Neural cell (in vitro differentiated cells): ENCODE data around the gene STK10. TPM values are rescaled to one million over a fixed set of nuclear protein-coding genes. Genes with fewer than 3 reads are reported as not detected.

ENCODE experiments used
- H2AFZ ChIP-seq: fragments of 200-600, 300-800 bp; sonication (generic), shearing (Covaris generic); 2 replicates; pipeline ENCODE4 v1.6.0; 2014; ENCODE audit warnings: low read depth, mild to moderate bottlenecking, antibody characterized with exemption, low read length, moderate library complexity
- H3F3A ChIP-seq: fragments of 200-600 bp; shearing (Covaris generic); 2 replicates; pipeline ENCODE4 v1.6.1; 2016; ENCODE audit warnings: mild to moderate bottlenecking, moderate library complexity, mixed read lengths, antibody characterized with exemption, low read length; ENCODE audit not compliant: insufficient read depth, poor library complexity, severe bottlenecking
- H3K27ac ChIP-seq: fragments of 200-600, 300-800 bp; sonication (generic), shearing (Covaris generic); 2 replicates; pipeline ENCODE4 v1.5.1; 2014; ENCODE audit warnings: mild to moderate bottlenecking, low read length, moderate library complexity
- H3K27me3 ChIP-seq: fragments of 300-800, 200-600 bp; sonication (generic), shearing (Covaris generic); 2 replicates; pipeline ENCODE4 v1.6.0; 2014; ENCODE audit warnings: mild to moderate bottlenecking, low read depth, low read length, moderate library complexity; ENCODE audit not compliant: insufficient read depth
- H3K36me3 ChIP-seq: fragments of 300-800, 200-600 bp; sonication (generic), shearing (Covaris generic); 2 replicates; pipeline ENCODE4 v1.5.1; 2014; ENCODE audit warnings: mild to moderate bottlenecking, antibody characterized with exemption, low read length, moderate library complexity; ENCODE audit not compliant: insufficient read depth
- H3K4me2 ChIP-seq: fragments of 300-800, 200-600 bp; sonication (generic), shearing (Covaris generic); 2 replicates; pipeline ENCODE4 v1.6.0; 2014; ENCODE audit warnings: mild to moderate bottlenecking, low read length
- H3K4me3 ChIP-seq: fragments of 300-800, 200-600 bp; sonication (generic), shearing (Covaris generic); 2 replicates; pipeline ENCODE4 v1.5.1; 2014; ENCODE audit warnings: mild to moderate bottlenecking, low read length, moderate library complexity
- H3K79me2 ChIP-seq: fragments of 200-600 bp; shearing (Covaris generic); replicated peaks from 2 replicates; pipeline ENCODE4 v1.6.0; 2014; ENCODE audit warnings: mild to moderate bottlenecking, low read length, moderate library complexity; ENCODE audit not compliant: insufficient read depth
- H3K9ac ChIP-seq: fragments of 300-800, 200-600 bp; sonication (generic), shearing (Covaris generic); 2 replicates; pipeline ENCODE4 v1.6.1; 2016; ENCODE audit warnings: mild to moderate bottlenecking, low read length, mixed read lengths
- H3K9me2 ChIP-seq: fragments of 200-600 bp; shearing (Covaris generic); 2 replicates; pipeline ENCODE4 v1.6.1; 2016; ENCODE audit warnings: mild to moderate bottlenecking, low read length, mixed read lengths; ENCODE audit not compliant: insufficient read depth
- H3K9me3 ChIP-seq: fragments of 200-600, 300-800 bp; sonication (generic), shearing (Covaris generic); 2 replicates; pipeline ENCODE4 v1.6.1; 2016; ENCODE audit warnings: mild to moderate bottlenecking, mixed run types, low read length, moderate library complexity, mixed read lengths
- H4K20me1 ChIP-seq: fragments of 200-600 bp; shearing (Covaris generic); 2 replicates; pipeline ENCODE4 v1.6.1; 2016; ENCODE audit warnings: mild to moderate bottlenecking, mixed run types; ENCODE audit not compliant: insufficient read depth
- EP300 ChIP-seq: fragments of 450-650 bp; conservative IDR thresholded peaks from 2 replicates; pipeline ENCODE4 v1.6.1; 2014; ENCODE audit warnings: antibody characterized with exemption, mild to moderate bottlenecking, moderate library complexity; ENCODE audit not compliant: poor library complexity, severe bottlenecking
- EZH2 ChIP-seq: fragments of 200-600, 300-800 bp; shearing (Covaris generic), sonication (generic); IDR thresholded peaks from 2 replicates; pipeline ENCODE4 v1.6.1; 2014; ENCODE audit warnings: antibody characterized with exemption, low read length, borderline replicate concordance, mild to moderate bottlenecking; ENCODE audit not compliant: insufficient read depth, poor library complexity, severe bottlenecking
- MXI1 ChIP-seq: fragments of 450-650 bp; conservative IDR thresholded peaks from 2 replicates; pipeline ENCODE4 v1.6.1; 2014; ENCODE audit warnings: antibody characterized with exemption, mild to moderate bottlenecking; ENCODE audit not compliant: poor library complexity, severe bottlenecking
- POLR2AphosphoS5 ChIP-seq: IDR thresholded peaks from 2 replicates; pipeline ENCODE4 v1.6.1; 2012
- RAD21 ChIP-seq: fragments of 450-650 bp; conservative IDR thresholded peaks from 2 replicates; pipeline ENCODE4 v1.6.1; 2014; ENCODE audit warnings: antibody characterized with exemption, mild to moderate bottlenecking, moderate library complexity
- SMC3 ChIP-seq: fragments of 450-650 bp; conservative IDR thresholded peaks from 2 replicates; pipeline ENCODE4 v1.6.1; 2014; ENCODE audit warnings: antibody characterized with exemption, mild to moderate bottlenecking, moderate library complexity; ENCODE audit not compliant: poor library complexity
- TAF1 ChIP-seq: IDR thresholded peaks from 2 replicates; pipeline ENCODE4 v1.6.1; 2012; ENCODE audit warnings: low read depth
- polyA plus RNA-seq: library from polyadenylated mRNA; depleted of rRNA; stranded (reverse); fragments of >200 nt; gene quantifications from 2 replicates; pipeline ENCODE4 v1.2.3, GENCODE V29; 2014
- TF ChIP-seq, protein P1 (sequence below): IDR thresholded peaks from 2 replicates; pipeline ENCODE4 v1.6.1; 2012; ENCODE audit warnings: borderline replicate concordance
- TF ChIP-seq, protein P2 (sequence below): fragments of 450-650 bp; IDR thresholded peaks from 2 replicates; pipeline ENCODE4 v1.5.1; 2014; ENCODE audit warnings: antibody characterized with exemption, mild to moderate bottlenecking, moderate library complexity; ENCODE audit not compliant: poor library complexity, severe bottlenecking

STK10 gene
- polyA plus RNA-seq, 1 donor from 2014 or later = 8.2 TPM

GRCh38 chr5:172058088-172058487, 129.9 kb downstream of the STK10 start:
- H3K9ac ChIP-seq = no peak overlapping the region
- no peaks in the 10 kb centered on the region for H3K27me3 ChIP-seq
- no peaks in the 10 kb centered on the region for H3K79me2 ChIP-seq
- H3F3A ChIP-seq = no peaks in the 10 kb centered on the region
- H3K36me3 ChIP-seq = no peaks in the 10 kb centered on the region
- H3K4me2 ChIP-seq = no peak overlapping the region
- no peak overlapping the region for H3K27ac ChIP-seq
- no peaks in the 10 kb centered on the region for H3K9me3 ChIP-seq
- TF ChIP-seq MXI1 (no peak), EP300 (no peak), RAD21 (no peak), TAF1 (no peak), EZH2 (no peak)
- TF ChIP-seq, protein P1, sequence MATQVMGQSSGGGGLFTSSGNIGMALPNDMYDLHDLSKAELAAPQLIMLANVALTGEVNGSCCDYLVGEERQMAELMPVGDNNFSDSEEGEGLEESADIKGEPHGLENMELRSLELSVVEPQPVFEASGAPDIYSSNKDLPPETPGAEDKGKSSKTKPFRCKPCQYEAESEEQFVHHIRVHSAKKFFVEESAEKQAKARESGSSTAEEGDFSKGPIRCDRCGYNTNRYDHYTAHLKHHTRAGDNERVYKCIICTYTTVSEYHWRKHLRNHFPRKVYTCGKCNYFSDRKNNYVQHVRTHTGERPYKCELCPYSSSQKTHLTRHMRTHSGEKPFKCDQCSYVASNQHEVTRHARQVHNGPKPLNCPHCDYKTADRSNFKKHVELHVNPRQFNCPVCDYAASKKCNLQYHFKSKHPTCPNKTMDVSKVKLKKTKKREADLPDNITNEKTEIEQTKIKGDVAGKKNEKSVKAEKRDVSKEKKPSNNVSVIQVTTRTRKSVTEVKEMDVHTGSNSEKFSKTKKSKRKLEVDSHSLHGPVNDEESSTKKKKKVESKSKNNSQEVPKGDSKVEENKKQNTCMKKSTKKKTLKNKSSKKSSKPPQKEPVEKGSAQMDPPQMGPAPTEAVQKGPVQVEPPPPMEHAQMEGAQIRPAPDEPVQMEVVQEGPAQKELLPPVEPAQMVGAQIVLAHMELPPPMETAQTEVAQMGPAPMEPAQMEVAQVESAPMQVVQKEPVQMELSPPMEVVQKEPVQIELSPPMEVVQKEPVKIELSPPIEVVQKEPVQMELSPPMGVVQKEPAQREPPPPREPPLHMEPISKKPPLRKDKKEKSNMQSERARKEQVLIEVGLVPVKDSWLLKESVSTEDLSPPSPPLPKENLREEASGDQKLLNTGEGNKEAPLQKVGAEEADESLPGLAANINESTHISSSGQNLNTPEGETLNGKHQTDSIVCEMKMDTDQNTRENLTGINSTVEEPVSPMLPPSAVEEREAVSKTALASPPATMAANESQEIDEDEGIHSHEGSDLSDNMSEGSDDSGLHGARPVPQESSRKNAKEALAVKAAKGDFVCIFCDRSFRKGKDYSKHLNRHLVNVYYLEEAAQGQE = no peak
- no peaks in the 10 kb centered on the region for H3K9me2 ChIP-seq
- no peaks in the 10 kb centered on the region for H4K20me1 ChIP-seq
- H3K4me3 ChIP-seq = no peak overlapping the region
- no peak overlapping the region for H2AFZ ChIP-seq

DNA sequence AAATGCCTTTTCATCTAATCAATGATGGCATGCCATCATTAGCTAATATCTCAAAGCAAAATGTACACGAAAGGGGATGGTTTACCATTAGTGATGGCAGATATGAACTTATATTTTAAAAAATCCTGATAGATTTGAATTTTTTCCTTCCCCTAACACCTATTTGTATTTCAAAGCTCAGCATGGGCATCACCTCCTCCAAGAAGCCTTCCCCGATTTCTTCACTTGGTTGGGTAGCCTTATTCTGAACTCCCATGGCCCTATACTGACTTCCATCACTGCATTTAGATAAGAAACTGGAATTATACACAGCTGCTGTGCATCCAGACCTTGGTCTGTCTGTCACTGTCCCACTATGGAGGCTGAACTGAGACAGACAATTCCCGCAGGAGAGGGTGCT, 132.0 kb downstream of the STK10 start:
- no peaks in the 10 kb centered on the region for H4K20me1 ChIP-seq
- no peaks in the 10 kb centered on the region for H3K27me3 ChIP-seq
- no peaks in the 10 kb centered on the region for H3F3A ChIP-seq
- H3K9me2 ChIP-seq = no peaks in the 10 kb centered on the region
- H3K9ac ChIP-seq = no peak overlapping the region
- no peak overlapping the region for H3K4me3 ChIP-seq
- no peaks in the 10 kb centered on the region for H3K79me2 ChIP-seq
- H3K36me3 ChIP-seq = no peaks in the 10 kb centered on the region
- no peak for TF ChIP-seq RAD21
- TF ChIP-seq, protein P1 = no peak
- TF ChIP-seq EP300 = no peak
- no peak for TF ChIP-seq TAF1
- TF ChIP-seq, protein P2, sequence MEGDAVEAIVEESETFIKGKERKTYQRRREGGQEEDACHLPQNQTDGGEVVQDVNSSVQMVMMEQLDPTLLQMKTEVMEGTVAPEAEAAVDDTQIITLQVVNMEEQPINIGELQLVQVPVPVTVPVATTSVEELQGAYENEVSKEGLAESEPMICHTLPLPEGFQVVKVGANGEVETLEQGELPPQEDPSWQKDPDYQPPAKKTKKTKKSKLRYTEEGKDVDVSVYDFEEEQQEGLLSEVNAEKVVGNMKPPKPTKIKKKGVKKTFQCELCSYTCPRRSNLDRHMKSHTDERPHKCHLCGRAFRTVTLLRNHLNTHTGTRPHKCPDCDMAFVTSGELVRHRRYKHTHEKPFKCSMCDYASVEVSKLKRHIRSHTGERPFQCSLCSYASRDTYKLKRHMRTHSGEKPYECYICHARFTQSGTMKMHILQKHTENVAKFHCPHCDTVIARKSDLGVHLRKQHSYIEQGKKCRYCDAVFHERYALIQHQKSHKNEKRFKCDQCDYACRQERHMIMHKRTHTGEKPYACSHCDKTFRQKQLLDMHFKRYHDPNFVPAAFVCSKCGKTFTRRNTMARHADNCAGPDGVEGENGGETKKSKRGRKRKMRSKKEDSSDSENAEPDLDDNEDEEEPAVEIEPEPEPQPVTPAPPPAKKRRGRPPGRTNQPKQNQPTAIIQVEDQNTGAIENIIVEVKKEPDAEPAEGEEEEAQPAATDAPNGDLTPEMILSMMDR = no peak
- TF ChIP-seq EZH2 = no peak
- TF ChIP-seq MXI1 = no peak
- TF ChIP-seq SMC3 = no peak
- no peak for TF ChIP-seq POLR2AphosphoS5
- H3K27ac ChIP-seq = no peak overlapping the region
- no peak overlapping the region for H2AFZ ChIP-seq
- no peak overlapping the region for H3K4me2 ChIP-seq
- no peaks in the 10 kb centered on the region for H3K9me3 ChIP-seq
